A673 (cell line): ENCODE results near the gene SLC17A8.

Experiments used
- EZH2 ChIP-seq: fragments of 200-600 bp; sonication (generic); IDR thresholded peaks from 2 replicates; pipeline ENCODE4 v1.6.1; 2017; ENCODE audit warnings: borderline replicate concordance, low read depth, mild to moderate bottlenecking, mixed read lengths, antibody characterized with exemption, low read length; ENCODE audit not compliant: poor library complexity, severe bottlenecking
- TF ChIP-seq, protein P1 (sequence below): fragments of 300-800, 200-600 bp; sonication (generic); conservative IDR thresholded peaks from 2 replicates; pipeline ENCODE4 v1.5.1; 2017; ENCODE audit warnings: low read depth, mild to moderate bottlenecking, antibody characterized with exemption, low read length, moderate library complexity, mixed read lengths

DNA sequence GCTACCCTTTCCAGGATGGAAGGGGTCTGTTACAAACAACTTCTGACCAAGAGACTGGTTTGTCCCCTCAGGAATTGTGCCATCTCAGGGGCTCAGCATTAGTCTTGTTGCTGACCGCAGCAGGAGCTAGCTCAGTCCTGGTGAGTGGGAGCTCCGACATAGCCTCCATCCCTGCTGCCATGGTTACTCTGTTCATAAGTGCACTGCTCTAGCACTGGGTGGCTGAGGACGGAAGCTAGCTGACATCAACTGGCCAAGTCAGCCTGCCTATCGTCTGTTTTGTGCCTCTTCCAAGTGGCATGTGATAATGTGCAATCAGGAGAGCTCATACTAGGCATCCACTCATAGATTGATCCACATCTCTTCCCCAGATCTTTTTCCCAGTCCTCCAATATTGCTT is 7.5 kb downstream of the SLC17A8 start:
- TF ChIP-seq, protein P1, sequence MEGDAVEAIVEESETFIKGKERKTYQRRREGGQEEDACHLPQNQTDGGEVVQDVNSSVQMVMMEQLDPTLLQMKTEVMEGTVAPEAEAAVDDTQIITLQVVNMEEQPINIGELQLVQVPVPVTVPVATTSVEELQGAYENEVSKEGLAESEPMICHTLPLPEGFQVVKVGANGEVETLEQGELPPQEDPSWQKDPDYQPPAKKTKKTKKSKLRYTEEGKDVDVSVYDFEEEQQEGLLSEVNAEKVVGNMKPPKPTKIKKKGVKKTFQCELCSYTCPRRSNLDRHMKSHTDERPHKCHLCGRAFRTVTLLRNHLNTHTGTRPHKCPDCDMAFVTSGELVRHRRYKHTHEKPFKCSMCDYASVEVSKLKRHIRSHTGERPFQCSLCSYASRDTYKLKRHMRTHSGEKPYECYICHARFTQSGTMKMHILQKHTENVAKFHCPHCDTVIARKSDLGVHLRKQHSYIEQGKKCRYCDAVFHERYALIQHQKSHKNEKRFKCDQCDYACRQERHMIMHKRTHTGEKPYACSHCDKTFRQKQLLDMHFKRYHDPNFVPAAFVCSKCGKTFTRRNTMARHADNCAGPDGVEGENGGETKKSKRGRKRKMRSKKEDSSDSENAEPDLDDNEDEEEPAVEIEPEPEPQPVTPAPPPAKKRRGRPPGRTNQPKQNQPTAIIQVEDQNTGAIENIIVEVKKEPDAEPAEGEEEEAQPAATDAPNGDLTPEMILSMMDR: no peak
- TF ChIP-seq EZH2: no peak
